Activated T-helper 9 cell treated with anti-CD3 and anti-CD28 coated beads, Interleukin-2, amount 50 U/mL, for 16 hours (primary cell): ENCODE results near the gene NFE2.

ENCODE experiments used
- DNase-seq: peaks from one replicate; pipeline ENCODE4 v3.0.0-alpha.2; 2020; ENCODE audit warnings: low read depth

Gene NFE2

DNA sequence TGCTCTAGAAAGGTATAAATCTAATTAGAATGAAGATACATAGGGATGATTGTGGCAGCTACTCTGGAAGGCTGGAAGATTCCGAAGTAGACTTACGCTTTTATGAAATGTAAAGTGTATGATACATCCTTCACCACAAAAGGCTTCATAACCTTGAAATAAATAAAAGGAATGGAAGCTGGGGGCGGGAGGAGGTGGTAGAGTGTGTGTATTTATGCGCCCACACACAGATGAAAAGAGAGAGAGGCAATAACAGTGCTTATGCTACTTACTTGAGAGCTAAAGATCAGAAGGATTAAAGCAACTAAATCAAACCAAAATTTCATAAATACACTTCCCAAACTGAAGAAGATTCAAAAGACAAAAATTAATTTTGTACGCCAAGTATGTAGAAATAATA, 51.3 kb downstream of the NFE2 start:
- DNase-seq, result no peak

DNA sequence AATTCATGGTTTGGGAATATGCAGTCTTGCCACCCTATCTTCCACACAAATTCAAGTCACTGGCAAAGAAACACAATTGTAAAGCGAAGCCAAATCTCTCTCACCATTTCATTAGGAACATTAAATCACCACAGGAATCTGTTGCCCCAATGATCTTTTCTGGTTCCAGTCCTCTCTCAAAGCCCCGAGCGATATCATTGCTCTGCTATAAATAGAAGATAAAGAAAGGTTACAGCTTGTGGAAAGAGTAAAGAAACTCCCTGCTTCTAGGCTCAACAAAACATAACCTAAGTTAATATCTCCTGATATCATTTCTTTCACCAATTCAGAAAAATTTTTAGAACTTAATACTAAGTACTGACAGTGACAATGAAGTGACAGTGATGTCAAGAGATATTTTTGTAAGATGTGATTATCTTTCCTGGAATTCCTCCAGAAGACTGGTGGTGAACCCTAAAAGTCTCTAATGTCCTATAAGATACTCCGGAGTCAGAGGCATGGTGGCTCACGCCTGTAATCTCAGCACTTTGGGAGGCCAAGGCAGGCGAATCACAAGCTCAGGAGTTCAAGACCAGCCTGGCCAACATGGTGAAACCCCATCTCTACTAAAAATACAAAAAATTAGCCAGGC, 54.7 kb downstream of the NFE2 start:
- no peak for DNase-seq
